Endothelial cell of umbilical vein (primary cell): ENCODE data around the gene SBDS. TPM values are rescaled to one million over a fixed set of nuclear protein-coding genes. Genes with fewer than 3 reads are reported as not detected.

ENCODE experiments used
- BruUV-seq: library from RNA; stranded (reverse); fragments of 400-500 nt; replicated peaks from 2 replicates; lab custom pipeline; 2021; lab: Mats Ljungman, UMichigan
- CTCF ChIA-PET: fragments of 300-600, 350-600 bp; sonication (Branson Sonifier 250); formaldehyde crosslinking; loops from one replicate; lab custom pipeline; 2021; ENCODE audit warnings: antibody characterized with exemption, inconsistent platforms; lab: Charles Lee
- POLR2A ChIA-PET: fragments of 300-600, 350-600 bp; sonication (Branson Sonifier 250); formaldehyde crosslinking; loops from one replicate; lab custom pipeline; 2021; ENCODE audit warnings: antibody characterized with exemption, inconsistent platforms; lab: Charles Lee
- DNase-seq: peaks from one replicate; pipeline ENCODE4 v3.0.0-alpha.2; 2011; ENCODE audit warnings: low read depth, low spot score
- FAIRE-seq: peaks from 2 replicates; lab custom pipeline; 2011; peaks lifted over from hg19 to GRCh38; lab: Jason Lieb, UNC
- H2AFZ ChIP-seq: 2 replicates; pipeline ENCODE4 v1.6.0; 2012; ENCODE audit warnings: low read depth, low read length, control low read depth, inconsistent platforms
- H3K27ac ChIP-seq: 2 replicates; pipeline ENCODE4 v1.5.1; 2011; ENCODE audit warnings: low read depth, mild to moderate bottlenecking, control low read depth, low read length, moderate library complexity; ENCODE audit not compliant: insufficient read depth
- H3K27me3 ChIP-seq, 2 experiments: 2 replicates each; pipeline versions ENCODE4 v1.6.0 to v1.6.1; 2011; ENCODE audit warnings: low read length in 2 of 2, mixed read lengths in 1 of 2; ENCODE audit not compliant: control insufficient read depth in 2 of 2, insufficient read depth in 2 of 2
- H3K36me3 ChIP-seq, 2 experiments: 2 replicates in 1 of 2; 3 replicates in 1 of 2; pipeline ENCODE4 v1.5.1; 2011; ENCODE audit warnings: low read length in 2 of 2, mild to moderate bottlenecking in 1 of 2, moderate library complexity in 1 of 2; ENCODE audit not compliant: control insufficient read depth in 2 of 2, insufficient read depth in 2 of 2; ENCODE audit errors: extremely low read depth in 1 of 2
- H3K4me1 ChIP-seq: 3 replicates; pipeline ENCODE4 v1.5.1; 2011; ENCODE audit warnings: mild to moderate bottlenecking, low read length; ENCODE audit not compliant: control insufficient read depth, insufficient read depth; ENCODE audit errors: extremely low read depth
- H3K4me2 ChIP-seq: 2 replicates; pipeline ENCODE4 v1.6.1; 2011; ENCODE audit warnings: low read length, control low read depth, mixed read lengths; ENCODE audit not compliant: insufficient read depth
- H3K4me3 ChIP-seq, 3 experiments: fragments of 200-600 bp in 1 of 3; sonication (generic), shearing (Covaris generic) in 1 of 3; replicated peaks in 1 of 3; 2 replicates each; pipeline ENCODE4 v1.5.1; 2011 to 2016; ENCODE audit warnings: control low read depth in 3 of 3, low read length in 3 of 3, mild to moderate bottlenecking in 2 of 3, inconsistent platforms in 1 of 3, low read depth in 1 of 3, moderate library complexity in 1 of 3; ENCODE audit not compliant: insufficient read depth in 1 of 3
- H3K79me2 ChIP-seq: 2 replicates; pipeline ENCODE4 v1.6.0; 2012; ENCODE audit warnings: low read length, inconsistent platforms; ENCODE audit not compliant: control insufficient read depth, insufficient read depth
- H3K9ac ChIP-seq: replicated peaks from 2 replicates; pipeline ENCODE3; 2011; ENCODE audit warnings: low read length, control low read depth; ENCODE audit not compliant: insufficient read depth; ENCODE audit errors: extremely low read depth
- H3K9me1 ChIP-seq: replicated peaks from 3 replicates; pipeline ENCODE4 v1.6.0; 2011; ENCODE audit warnings: mild to moderate bottlenecking, low read length; ENCODE audit not compliant: control insufficient read depth, insufficient read depth; ENCODE audit errors: extremely low read depth
- H3K9me3 ChIP-seq: replicated peaks from 2 replicates; pipeline ENCODE4 v1.5.1; 2012; ENCODE audit warnings: low read length, inconsistent platforms; ENCODE audit not compliant: control insufficient read depth, insufficient read depth
- H4K20me1 ChIP-seq: replicated peaks from 2 replicates; pipeline ENCODE3; 2011; ENCODE audit warnings: mild to moderate bottlenecking, low read length; ENCODE audit not compliant: control insufficient read depth, insufficient read depth; ENCODE audit errors: extremely low read depth
- CTCF ChIP-seq, 2 donors: IDR thresholded peaks; 1 replicate in 1 of 2; 2 replicates in 1 of 2; pipeline ENCODE4 v1.5.1; 2011; ENCODE audit warnings: low read length in 2 of 2, mild to moderate bottlenecking in 2 of 2, moderate library complexity in 2 of 2, control low read depth in 1 of 2, inconsistent platforms in 1 of 2, low read depth in 1 of 2; ENCODE audit not compliant: insufficient read depth in 1 of 2; ENCODE audit errors: extremely low read depth in 1 of 2
- EZH2 ChIP-seq: IDR thresholded peaks from 2 replicates; pipeline ENCODE4 v1.6.1; 2012; ENCODE audit warnings: borderline replicate concordance, low read depth, mild to moderate bottlenecking, moderate library complexity, low read length, inconsistent platforms; ENCODE audit not compliant: severe bottlenecking
- FOS ChIP-seq: IDR thresholded peaks from 2 replicates; pipeline ENCODE4 v1.6.1; 2011; ENCODE audit warnings: mild to moderate bottlenecking, low read length, moderate library complexity, borderline replicate concordance; ENCODE audit not compliant: insufficient read depth
- GATA2 ChIP-seq: IDR thresholded peaks from 2 replicates; pipeline ENCODE4 v1.7.0; 2011; ENCODE audit warnings: low read depth, mild to moderate bottlenecking, moderate library complexity, mixed read lengths, low read length; ENCODE audit not compliant: insufficient read length, insufficient read depth
- JUN ChIP-seq: IDR thresholded peaks from 2 replicates; pipeline ENCODE4 v1.6.1; 2011; ENCODE audit warnings: borderline replicate concordance, low read depth; ENCODE audit not compliant: insufficient read length, insufficient read depth
- MAX ChIP-seq: IDR thresholded peaks from 2 replicates; pipeline ENCODE4 v1.6.1; 2011; ENCODE audit not compliant: insufficient read depth, insufficient read length
- MYC ChIP-seq: IDR thresholded peaks from one replicate; pipeline ENCODE4 v1.6.1; 2011; ENCODE audit warnings: mild to moderate bottlenecking, low read depth, low read length
- POLR2A ChIP-seq: IDR thresholded peaks from 2 replicates; pipeline ENCODE4 v1.6.1; 2012; ENCODE audit warnings: low read depth, mild to moderate bottlenecking, control low read depth, low read length
- POLR2AphosphoS5 ChIP-seq: IDR thresholded peaks from 2 replicates; pipeline ENCODE4 v1.6.1; 2012; ENCODE audit warnings: low read depth, mild to moderate bottlenecking, control low read depth, low read length, moderate library complexity; ENCODE audit not compliant: insufficient read depth
- dilution Hi-C: fragments of 300-500 bp; cut with MboI; formaldehyde crosslinking; loops from one replicate; pipeline ENCODE4 v1.15.0; 2019; ENCODE audit warnings: low sequenced_read_pairs; ENCODE audit not compliant: extremely low pct_ligation_motif_present
- intact Hi-C: fragments of 100-400 bp; cut with micrococcal nuclease; formaldehyde crosslinking; loops from one replicate; pipeline ENCODE4 v1.10.0; 2022
- polyA plus RNA-seq, 4 experiments: library from polyadenylated mRNA; depleted of rRNA in 3 of 4; stranded (reverse) in 3 of 4; unstranded in 1 of 4; fragments of >200 nt; gene quantifications; 2 replicates each; pipeline versions ENCODE4 v1.2.1 to v1.2.3, GENCODE V29; 2011 to 2012; ENCODE audit warnings: missing spikeins in 1 of 4
- total RNA-seq: library from RNA; stranded (reverse); gene quantifications from 2 replicates; pipeline ENCODE4 v1.2.3, GENCODE V29; 2021

The SBDS gene
- total and polyA plus RNA-seq, 2 donors (not counting 3 experiments of a cell fraction or from before 2014, with no cell fraction given), result 30.7 to 86.5 TPM

- Histone ChIP-seq H3K36me3 (peaks cover 9 to 28% of the 10 kb centered on the region in 2 experiments), H3K4me1 (no peaks in the 10 kb centered on the region), H3K9me3 (no peaks in the 10 kb centered on the region), H3K79me2 (no peaks in the 10 kb centered on the region), H3K9me1 (no peaks in the 10 kb centered on the region), H4K20me1 (no peaks in the 10 kb centered on the region), H3K9ac (no peak overlapping the region), H3K4me2 (no peak overlapping the region), H3K4me3 (no peak overlapping the region), H3K27ac (no peak overlapping the region), H2AFZ (no peak overlapping the region), H3K27me3 (no peaks in the 10 kb centered on the region)
- dilution Hi-C loops (no loop called here), intact Hi-C loops (no loop called here)
- no peak for TF ChIP-seq EZH2
- TF ChIP-seq GATA2, result no peak
- TF ChIP-seq MYC, result no peak
- TF ChIP-seq POLR2AphosphoS5, result no peak
- no peak for TF ChIP-seq POLR2A
- TF ChIP-seq CTCF (IDR thresholded peaks at IDR 0.05; ENCODE audit: extremely low read depth in 1 of 2, insufficient read depth in 1 of 2, low read depth in 1 of 2, low read length in 2 of 2), result no peak
- TF ChIP-seq FOS, result no peak
- TF ChIP-seq MAX, result no peak
- no peak for TF ChIP-seq JUN
- POLR2A ChIA-PET, result no interaction called here
- no TSS peak for BruUV-seq
- DNase-seq (no peak), FAIRE-seq (no peak)
- CTCF ChIA-PET, result no interaction called here
Measured at GRCh38 chr7:66960192-66960591, 35.2 kb downstream of the SBDS start.
